ENCODE measurements around the gene ALDOC.
"Not testable (repeated sequence)": the region's sequence is repeated elsewhere in the genome, so short reads cannot be mapped to it uniquely, and the experiment has no call there.

Gene ALDOC

GRCh38 chr17:28599311-28600184 lies 22.9 kb upstream of the ALDOC start:
- peak overlapping the region; percentile 77 for H3K4me3 ChIP-seq (ENCODE audit: low read length)
- no peak for TF ChIP-seq ZNF274 (IDR thresholded peaks at IDR 0.05; ENCODE audit: low read depth, low read length)

DNA sequence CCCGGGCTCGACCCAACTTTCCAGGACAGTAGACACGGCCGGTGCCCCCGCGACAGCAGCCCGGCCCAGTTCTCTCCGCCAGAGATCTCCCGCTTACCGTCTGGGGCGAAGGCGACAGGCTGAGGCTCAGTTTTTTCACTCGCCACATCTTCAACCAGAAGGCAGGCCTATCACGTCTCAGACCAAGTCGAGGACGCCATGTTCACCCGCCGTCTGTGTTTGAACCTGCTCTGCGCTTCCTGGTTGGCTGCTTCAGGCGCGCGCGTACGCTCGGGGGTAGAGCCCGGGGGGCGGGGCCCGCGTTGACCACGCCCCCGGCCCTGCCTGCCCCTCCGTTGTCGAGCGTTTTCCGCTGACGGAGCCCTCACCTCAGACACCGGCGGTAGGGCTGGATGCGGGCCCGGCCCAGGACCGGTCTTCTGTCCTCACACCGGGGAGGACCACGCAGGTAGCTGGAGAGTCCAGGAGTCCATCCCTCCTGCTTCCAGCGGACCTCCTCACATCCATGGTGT lies 22.2 kb upstream of the ALDOC start, which contains the start of gene SPAG5:
SPAG5 (minus strand) TSS at position 227 of the 512 bp plus-strand sequence; CDS start at position 148, 79 bp downstream.
- peak within 1 kb of the TSS; percentile 93 for H3K4me3 ChIP-seq (ENCODE audit: low read length)
- no peak for TF ChIP-seq ZNF274 (IDR thresholded peaks at IDR 0.05; ENCODE audit: low read depth, low read length)

- no peak for TF ChIP-seq ZNF274 (IDR thresholded peaks at IDR 0.05; ENCODE audit: low read depth, low read length)
- H3K4me3 ChIP-seq (ENCODE audit: low read length) = peak overlapping the region; percentile 93
Observed at GRCh38 chr17:28598389-28598788, 21.7 kb upstream of the ALDOC start.

- no peak for TF ChIP-seq ZNF274 (IDR thresholded peaks at IDR 0.05; ENCODE audit: low read depth, low read length)
- peak overlapping the region; percentile 93 for H3K4me3 ChIP-seq (ENCODE audit: low read length)
Observed at GRCh38 chr17:28597606-28598383, 21.1 kb upstream of the ALDOC start.

DNA sequence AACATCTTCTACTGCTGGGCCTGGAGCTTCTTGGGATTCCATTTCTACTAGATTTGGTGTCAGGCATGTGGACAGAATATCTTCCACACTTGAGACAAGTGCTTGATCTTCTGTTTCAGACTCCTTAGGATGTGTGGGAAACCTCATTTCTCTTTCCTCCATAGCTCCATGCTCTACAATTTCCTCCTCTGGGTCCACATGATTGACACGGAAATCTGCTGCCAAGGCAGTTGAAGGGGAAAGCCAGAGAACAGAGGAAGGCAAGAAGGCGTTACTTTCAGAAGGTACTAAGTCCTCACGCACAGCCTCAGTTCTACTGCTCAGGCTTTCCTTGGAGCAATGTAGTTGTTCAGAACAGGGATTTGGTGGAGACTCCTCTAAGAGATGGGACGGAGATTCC lies 15.6 kb upstream of the ALDOC start:
- no peak for TF ChIP-seq ZNF274 (IDR thresholded peaks at IDR 0.05; ENCODE audit: low read depth, low read length)
- H3K4me3 ChIP-seq (ENCODE audit: low read length) = no peak overlapping the region

DNA sequence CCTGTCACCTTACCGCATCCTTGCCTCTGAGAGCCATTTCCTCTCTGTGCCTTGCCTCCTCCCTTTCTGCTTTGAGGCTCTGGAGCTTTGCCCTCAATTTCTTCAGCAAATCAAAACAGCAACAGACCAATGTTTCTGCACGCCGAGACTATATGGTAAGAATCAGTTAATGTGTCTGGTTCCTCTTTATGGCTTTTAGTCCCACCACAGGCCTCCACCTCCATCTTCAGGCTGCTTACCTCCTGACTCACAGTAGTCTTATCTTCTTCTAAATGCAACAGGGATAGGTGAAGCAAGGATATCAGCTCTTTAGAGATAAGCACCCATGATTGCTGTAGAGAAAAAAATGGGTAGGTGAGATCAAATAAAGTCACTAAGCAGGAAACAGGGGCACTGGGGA lies 9.2 kb upstream of the ALDOC start:
- no peak for TF ChIP-seq ZNF274 (IDR thresholded peaks at IDR 0.05; ENCODE audit: low read depth, low read length)
- no peak overlapping the region for H3K4me3 ChIP-seq (ENCODE audit: low read length)

DNA sequence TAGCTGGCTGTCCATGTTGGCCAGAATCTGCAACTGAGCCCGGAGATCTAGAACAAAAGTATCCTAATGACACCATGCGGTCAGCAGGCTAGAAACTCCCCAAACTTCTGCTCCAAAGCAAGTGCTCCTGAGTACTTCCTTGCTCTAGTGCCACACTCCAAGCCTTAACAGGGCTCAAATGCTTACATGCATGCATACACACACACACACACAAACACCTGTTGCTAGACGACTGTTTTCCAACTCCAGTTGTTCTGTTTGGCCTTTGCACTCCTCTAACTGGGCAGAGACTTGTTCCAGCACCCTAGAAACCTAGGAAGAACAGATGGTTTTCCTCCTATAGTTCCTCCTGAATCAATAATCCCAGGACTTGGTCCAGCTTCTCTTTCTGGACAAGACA lies 7.7 kb upstream of the ALDOC start:
- no peak overlapping the region for H3K4me3 ChIP-seq (ENCODE audit: low read length)
- TF ChIP-seq ZNF274 (IDR thresholded peaks at IDR 0.05; ENCODE audit: low read depth, low read length) = no peak

DNA sequence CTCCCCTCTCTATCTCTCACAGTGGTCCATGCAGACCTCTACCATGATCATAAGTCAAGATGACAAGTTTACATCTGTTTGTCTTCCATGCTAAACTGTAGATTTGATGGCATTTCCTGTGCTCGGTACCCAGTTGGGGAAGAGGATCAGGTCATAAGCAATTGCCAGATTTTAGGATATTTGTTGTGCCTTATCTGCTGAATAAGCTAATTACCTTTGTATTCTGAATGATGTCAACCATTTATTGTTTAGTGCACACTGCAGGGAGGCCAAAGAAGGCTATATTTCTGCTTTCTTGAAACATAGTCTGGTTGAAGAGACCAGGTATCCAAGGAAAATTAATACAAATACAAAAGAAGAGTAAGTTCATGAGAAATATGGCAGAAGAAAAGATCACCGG lies 5.8 kb upstream of the ALDOC start:
- H3K4me3 ChIP-seq (ENCODE audit: low read length) = no peak overlapping the region
- TF ChIP-seq ZNF274 (IDR thresholded peaks at IDR 0.05; ENCODE audit: low read depth, low read length) = no peak

GRCh38 chr17:28580959-28581358 lies 4.3 kb upstream of the ALDOC start:
- H3K4me3 ChIP-seq (ENCODE audit: low read length) = no peak overlapping the region
- TF ChIP-seq ZNF274 (IDR thresholded peaks at IDR 0.05; ENCODE audit: low read depth, low read length) = no peak

DNA sequence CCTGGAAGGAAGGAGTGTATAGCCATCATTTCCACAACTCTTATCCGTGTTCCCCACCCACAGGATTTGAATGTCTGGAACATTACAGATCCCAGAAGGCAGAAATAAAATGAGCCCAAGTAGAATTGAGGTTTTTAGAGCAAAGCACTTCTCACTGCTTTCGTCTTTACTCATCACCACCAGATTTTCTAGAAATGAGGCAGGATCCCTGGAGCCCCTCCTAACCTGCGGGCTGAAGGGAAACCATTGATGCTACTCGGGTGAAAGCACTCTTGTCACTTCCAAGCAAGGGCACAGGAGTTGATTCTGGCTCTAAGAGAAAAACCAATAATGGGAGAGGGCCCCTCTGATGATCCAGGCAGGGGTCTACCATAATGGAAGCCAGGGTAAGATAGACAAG lies 2.8 kb upstream of the ALDOC start:
- no peak for TF ChIP-seq ZNF274 (IDR thresholded peaks at IDR 0.05; ENCODE audit: low read depth, low read length)
- H3K4me3 ChIP-seq (ENCODE audit: low read length) = no peak overlapping the region

- H3K4me3 ChIP-seq (ENCODE audit: low read length) = no peak overlapping the region
- TF ChIP-seq ZNF274 (IDR thresholded peaks at IDR 0.05; ENCODE audit: low read depth, low read length) = no peak
Observed at GRCh38 chr17:28578246-28579195, 1.8 kb upstream of the ALDOC start.

- no peak for TF ChIP-seq ZNF274 (IDR thresholded peaks at IDR 0.05; ENCODE audit: low read depth, low read length)
Observed at GRCh38 chr17:28577466-28577824, 750 bp upstream of the ALDOC start.

GRCh38 chr17:28576016-28576415 lies 679 bp downstream of the ALDOC start:
- not testable (repeated sequence) for H3K4me3 ChIP-seq (ENCODE audit: low read length)

More at GRCh38 chr17:28577466-28577824, 750 bp upstream of the ALDOC start:
- no peak overlapping the region for H3K4me3 ChIP-seq (ENCODE audit: low read length)
